IMR-90 (cell line): ENCODE results near the gene FAM184A. TPM values are rescaled to one million over a fixed set of nuclear protein-coding genes. Genes with fewer than 3 reads are reported as not detected.

Experiments
- ATAC-seq: fragments of 200-7000 bp; cut with Tn5 transposase; 2 replicates; pipeline ENCODE4 v1.9.1; 2020; ENCODE audit warnings: low read depth, mild to moderate bottlenecking, moderate library complexity
- BruUV-seq: library from RNA; stranded (reverse); fragments of 400-500 nt; replicated peaks from 2 replicates; lab custom pipeline; 2021; lab: Mats Ljungman, UMichigan
- CTCF ChIA-PET: fragments of 300-600 bp; formaldehyde crosslinking; extraction: SDS; loops from one replicate; lab custom pipeline; 2021; ENCODE audit warnings: antibody characterized with exemption; lab: Yijun Ruan, JAX
- POLR2A ChIA-PET: fragments of 300-600 bp; sonication (Branson Sonifier 250); formaldehyde crosslinking; loops from one replicate; lab custom pipeline; 2022; ENCODE audit warnings: antibody characterized with exemption; ENCODE audit not compliant: unreplicated experiment; lab: Charles Lee
- DNase-seq: peaks from one replicate; pipeline ENCODE4 v3.0.0; 2013
- H2AFZ ChIP-seq: replicated peaks from 2 replicates; pipeline ENCODE3; 2013; ENCODE audit warnings: low read length, mild to moderate bottlenecking; ENCODE audit not compliant: poor library complexity
- H2AK5ac ChIP-seq: 2 replicates; pipeline ENCODE4 v1.6.1; 2013; ENCODE audit warnings: low read depth, low read length, inconsistent platforms
- H2AK9ac ChIP-seq: replicated peaks from 2 replicates; pipeline ENCODE3; 2013; ENCODE audit warnings: mild to moderate bottlenecking, low read depth, low read length, moderate library complexity; ENCODE audit not compliant: poor library complexity
- H2BK120ac ChIP-seq: 2 replicates; pipeline ENCODE4 v1.6.1; 2013; ENCODE audit warnings: low read depth, low read length, inconsistent platforms
- H2BK15ac ChIP-seq: 3 replicates; pipeline ENCODE4 v1.6.1; 2013; ENCODE audit warnings: low read depth, low read length, inconsistent platforms
- H2BK20ac ChIP-seq: 2 replicates; pipeline ENCODE4 v1.6.1; 2013; ENCODE audit warnings: low read depth, mild to moderate bottlenecking, inconsistent platforms, low read length, moderate library complexity
- H2BK5ac ChIP-seq: 2 replicates; pipeline ENCODE4 v1.6.1; 2013; ENCODE audit warnings: mild to moderate bottlenecking, low read depth, low read length, inconsistent platforms; ENCODE audit not compliant: poor library complexity, severe bottlenecking
- H3K14ac ChIP-seq: replicated peaks from 2 replicates; pipeline ENCODE4 v1.6.1; 2013; ENCODE audit warnings: low read depth, low read length, inconsistent platforms
- H3K18ac ChIP-seq: 2 replicates; pipeline ENCODE4 v1.6.1; 2013; ENCODE audit warnings: low read depth, low read length, control low read depth
- H3K23ac ChIP-seq: 2 replicates; pipeline ENCODE4 v1.6.1; 2013; ENCODE audit warnings: low read depth, low read length, inconsistent platforms
- H3K27ac ChIP-seq: 2 replicates; pipeline ENCODE4 v1.5.1; 2013; ENCODE audit warnings: mild to moderate bottlenecking, control low read depth, low read length; ENCODE audit not compliant: insufficient read depth
- H3K27me3 ChIP-seq: 2 replicates; pipeline ENCODE4 v1.6.1; 2013; ENCODE audit warnings: low read length; ENCODE audit not compliant: control insufficient read depth, insufficient read depth
- H3K36me3 ChIP-seq: 2 replicates; pipeline ENCODE4 v1.6.1; 2013; ENCODE audit warnings: low read length, mixed read lengths; ENCODE audit not compliant: control insufficient read depth, insufficient read depth
- H3K4ac ChIP-seq: 2 replicates; pipeline ENCODE4 v1.6.1; 2013; ENCODE audit warnings: low read depth, low read length, inconsistent platforms
- H3K4me1 ChIP-seq: 2 replicates; pipeline ENCODE4 v1.6.1; 2013; ENCODE audit warnings: low read length, mixed read lengths; ENCODE audit not compliant: control insufficient read depth, insufficient read depth
- H3K4me2 ChIP-seq: 2 replicates; pipeline ENCODE4 v1.6.1; 2013; ENCODE audit warnings: low read depth, mild to moderate bottlenecking, control low read depth, low read length, moderate library complexity
- H3K4me3 ChIP-seq: 2 replicates; pipeline ENCODE4 v1.5.1; 2013; ENCODE audit warnings: low read depth, mild to moderate bottlenecking, control low read depth, low read length, moderate library complexity; ENCODE audit not compliant: insufficient read depth
- H3K56ac ChIP-seq: 2 replicates; pipeline ENCODE4 v1.6.1; 2013; ENCODE audit warnings: low read length, inconsistent platforms; ENCODE audit not compliant: insufficient read depth; ENCODE audit errors: extremely low read depth
- H3K79me1 ChIP-seq, 2 experiments: 2 replicates each; pipeline ENCODE4 v1.6.1; 2013; ENCODE audit warnings: low read length in 2 of 2, inconsistent platforms in 1 of 2, low read depth in 1 of 2
- H3K9ac ChIP-seq: 2 replicates; pipeline ENCODE4 v1.6.1; 2013; ENCODE audit warnings: low read depth, low read length, control low read depth
- H3K9me1 ChIP-seq: 2 replicates; pipeline ENCODE4 v1.6.1; 2013; ENCODE audit warnings: low read length, inconsistent platforms; ENCODE audit not compliant: insufficient read depth
- H3K9me3 ChIP-seq: 2 replicates; pipeline ENCODE4 v1.6.1; 2013; ENCODE audit warnings: low read length; ENCODE audit not compliant: control insufficient read depth, insufficient read depth
- H4K20me1 ChIP-seq: 2 replicates; pipeline ENCODE4 v1.6.1; 2013; ENCODE audit warnings: low read length, inconsistent platforms; ENCODE audit not compliant: insufficient read depth
- H4K5ac ChIP-seq: 2 replicates; pipeline ENCODE4 v1.6.1; 2013; ENCODE audit warnings: mild to moderate bottlenecking, low read depth, low read length, control low read depth
- H4K8ac ChIP-seq, 2 experiments: 2 replicates each; pipeline ENCODE4 v1.6.1; 2013; ENCODE audit warnings: low read depth in 2 of 2, low read length in 2 of 2, control low read depth in 1 of 2, inconsistent platforms in 1 of 2
- H4K91ac ChIP-seq: 2 replicates; pipeline ENCODE4 v1.6.1; 2013; ENCODE audit warnings: low read depth, low read length, inconsistent platforms; ENCODE audit not compliant: insufficient read depth
- BHLHE40 ChIP-seq: fragments of 150-350 bp; IDR thresholded peaks from 2 replicates; pipeline ENCODE4 v1.6.1; 2016; ENCODE audit warnings: mild to moderate bottlenecking, low read depth, low read length
- CEBPB ChIP-seq: IDR thresholded peaks from 2 replicates; pipeline ENCODE4 v1.6.1; 2012; ENCODE audit warnings: low read depth, low read length, improper control_type of control experiment
- CHD1 ChIP-seq: IDR thresholded peaks from 2 replicates; pipeline ENCODE4 v1.6.1; 2012; ENCODE audit warnings: low read depth, low read length, improper control_type of control experiment
- ELK1 ChIP-seq: fragments of 150-350 bp; IDR thresholded peaks from 2 replicates; pipeline ENCODE4 v1.6.1; 2016; ENCODE audit warnings: low read depth, mild to moderate bottlenecking, low read length, moderate library complexity, borderline replicate concordance
- FOS ChIP-seq: fragments of 150-350 bp; IDR thresholded peaks from 2 replicates; pipeline ENCODE4 v1.6.1; 2016; ENCODE audit warnings: low read depth, low read length
- MAFK ChIP-seq: IDR thresholded peaks from 2 replicates; pipeline ENCODE4 v1.6.1; 2012; ENCODE audit warnings: low read depth, low read length, improper control_type of control experiment
- MAZ ChIP-seq: IDR thresholded peaks from 2 replicates; pipeline ENCODE4 v1.6.1; 2012; ENCODE audit warnings: low read depth, mild to moderate bottlenecking, low read length, improper control_type of control experiment, moderate library complexity, borderline replicate concordance
- MXI1 ChIP-seq: IDR thresholded peaks from 2 replicates; pipeline ENCODE4 v1.6.1; 2012; ENCODE audit warnings: low read depth, mild to moderate bottlenecking, low read length, moderate library complexity, borderline replicate concordance
- NFE2L2 ChIP-seq: fragments of 150-350 bp; IDR thresholded peaks from 2 replicates; pipeline ENCODE4 v1.6.1; 2016; ENCODE audit warnings: low read depth, mild to moderate bottlenecking, low read length
- POLR2A ChIP-seq: IDR thresholded peaks from 2 replicates; pipeline ENCODE4 v1.6.1; 2012; ENCODE audit warnings: mild to moderate bottlenecking, low read depth, low read length
- RAD21 ChIP-seq: IDR thresholded peaks from 2 replicates; pipeline ENCODE4 v1.6.1; 2012; ENCODE audit warnings: low read length, improper control_type of control experiment
- RCOR1 ChIP-seq: IDR thresholded peaks from 2 replicates; pipeline ENCODE4 v1.6.1; 2012; ENCODE audit warnings: mild to moderate bottlenecking, low read length, improper control_type of control experiment; ENCODE audit not compliant: insufficient replicate concordance
- RFX5 ChIP-seq: IDR thresholded peaks from 2 replicates; pipeline ENCODE4 v1.8.0; 2012; ENCODE audit warnings: low read depth, mild to moderate bottlenecking, low read length, moderate library complexity
- SMC3 ChIP-seq: fragments of 150-350 bp; IDR thresholded peaks from 2 replicates; pipeline ENCODE4 v1.6.1; 2016; ENCODE audit warnings: low read depth, mild to moderate bottlenecking, antibody characterized with exemption, low read length, moderate library complexity
- dilution Hi-C: fragments of 300-500 bp; cut with HindIII; formaldehyde crosslinking; loops from one replicate; pipeline ENCODE4 v1.14.3; 2018; ENCODE audit warnings: low sequenced_read_pairs; ENCODE audit not compliant: unreplicated experiment
- in situ Hi-C: fragments of 300-500 bp; cut with MboI; formaldehyde crosslinking; loops from 3 replicates; pipeline ENCODE4 v1.14.3; 2019; ENCODE audit warnings: low sequenced_read_pairs, inconsistent platforms, mixed read lengths
- intact Hi-C: fragments of 100-400 bp; cut with micrococcal nuclease; formaldehyde crosslinking; loops from 2 replicates; pipeline ENCODE4 v1.10.0; 2022
- polyA plus RNA-seq, 3 experiments: library from polyadenylated mRNA; depleted of rRNA; stranded (reverse); fragments of >200 nt; gene quantifications; 2 replicates each; pipeline ENCODE4 v1.2.3, GENCODE V29; 2012; ENCODE audit warnings: low replicate concordance in 1 of 3
- total RNA-seq: library from RNA; depleted of rRNA; stranded (reverse); fragments of >200 nt; gene quantifications from 2 replicates; pipeline ENCODE4 v1.2.3, GENCODE V29; 2012
- TF ChIP-seq, protein P1 (sequence below): conservative IDR thresholded peaks from 2 replicates; pipeline ENCODE4 v1.5.1; 2012; ENCODE audit warnings: mild to moderate bottlenecking, low read depth, low read length, improper control_type of control experiment
- TF ChIP-seq, protein P2 (sequence below): fragments of 150-350 bp; IDR thresholded peaks from 2 replicates; pipeline ENCODE4 v1.6.1; 2017; ENCODE audit warnings: mild to moderate bottlenecking, antibody characterized with exemption, low read length, low read depth

The FAM184A gene
- total and polyA plus RNA-seq, 2 of the 4 experiments (the other 2 are of a cell fraction), result 0.03 TPM; not detected in 1

- H4K8ac ChIP-seq, result no peak overlapping the region
- H3K4me3 ChIP-seq, result no peak overlapping the region
- no peaks in the 10 kb centered on the region for H3K79me1 ChIP-seq
- no peaks in the 10 kb centered on the region for H3K4me1 ChIP-seq
- CTCF ChIA-PET, result no interaction called here
- H3K4me2 ChIP-seq, result no peak overlapping the region
- no peak overlapping the region for H3K9ac ChIP-seq
- H3K36me3 ChIP-seq, result no peaks in the 10 kb centered on the region
- H2AK5ac ChIP-seq, result no peak overlapping the region
- H3K4ac ChIP-seq, result no peak overlapping the region
- BruUV-seq, result no TSS peak
- no peak overlapping the region for H4K5ac ChIP-seq
- dilution Hi-C loops, result no loop called here
- H4K91ac ChIP-seq, result no peak overlapping the region
- DNase-seq (no peak), ATAC-seq (no peak)
- H2AK9ac ChIP-seq, result no peak overlapping the region
- TF ChIP-seq MXI1, result no peak
- no peak for TF ChIP-seq BHLHE40
- TF ChIP-seq ELK1, result no peak
- no peak for TF ChIP-seq RAD21
- no peak for TF ChIP-seq MAFK
- TF ChIP-seq CHD1, result no peak
- TF ChIP-seq MAZ, result no peak
- TF ChIP-seq RCOR1, result no peak
- TF ChIP-seq NFE2L2, result no peak
- TF ChIP-seq, protein P1, sequence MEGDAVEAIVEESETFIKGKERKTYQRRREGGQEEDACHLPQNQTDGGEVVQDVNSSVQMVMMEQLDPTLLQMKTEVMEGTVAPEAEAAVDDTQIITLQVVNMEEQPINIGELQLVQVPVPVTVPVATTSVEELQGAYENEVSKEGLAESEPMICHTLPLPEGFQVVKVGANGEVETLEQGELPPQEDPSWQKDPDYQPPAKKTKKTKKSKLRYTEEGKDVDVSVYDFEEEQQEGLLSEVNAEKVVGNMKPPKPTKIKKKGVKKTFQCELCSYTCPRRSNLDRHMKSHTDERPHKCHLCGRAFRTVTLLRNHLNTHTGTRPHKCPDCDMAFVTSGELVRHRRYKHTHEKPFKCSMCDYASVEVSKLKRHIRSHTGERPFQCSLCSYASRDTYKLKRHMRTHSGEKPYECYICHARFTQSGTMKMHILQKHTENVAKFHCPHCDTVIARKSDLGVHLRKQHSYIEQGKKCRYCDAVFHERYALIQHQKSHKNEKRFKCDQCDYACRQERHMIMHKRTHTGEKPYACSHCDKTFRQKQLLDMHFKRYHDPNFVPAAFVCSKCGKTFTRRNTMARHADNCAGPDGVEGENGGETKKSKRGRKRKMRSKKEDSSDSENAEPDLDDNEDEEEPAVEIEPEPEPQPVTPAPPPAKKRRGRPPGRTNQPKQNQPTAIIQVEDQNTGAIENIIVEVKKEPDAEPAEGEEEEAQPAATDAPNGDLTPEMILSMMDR, result no peak
- no peak for TF ChIP-seq SMC3
- TF ChIP-seq POLR2A, result no peak
- TF ChIP-seq, protein P2, sequence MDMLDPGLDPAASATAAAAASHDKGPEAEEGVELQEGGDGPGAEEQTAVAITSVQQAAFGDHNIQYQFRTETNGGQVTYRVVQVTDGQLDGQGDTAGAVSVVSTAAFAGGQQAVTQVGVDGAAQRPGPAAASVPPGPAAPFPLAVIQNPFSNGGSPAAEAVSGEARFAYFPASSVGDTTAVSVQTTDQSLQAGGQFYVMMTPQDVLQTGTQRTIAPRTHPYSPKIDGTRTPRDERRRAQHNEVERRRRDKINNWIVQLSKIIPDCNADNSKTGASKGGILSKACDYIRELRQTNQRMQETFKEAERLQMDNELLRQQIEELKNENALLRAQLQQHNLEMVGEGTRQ, result no peak
- no peak for TF ChIP-seq CEBPB
- TF ChIP-seq RFX5, result no peak
- no peak for TF ChIP-seq FOS
- H4K20me1 ChIP-seq, result no peaks in the 10 kb centered on the region
- no peak overlapping the region for H3K14ac ChIP-seq
- H2BK15ac ChIP-seq, result no peak overlapping the region
- intact Hi-C loops, result no loop called here
- in situ Hi-C loops, result no loop called here
- H3K9me1 ChIP-seq, result no peaks in the 10 kb centered on the region
- no peak overlapping the region for H2BK5ac ChIP-seq
- no peak overlapping the region for H3K56ac ChIP-seq
- H3K9me3 ChIP-seq, result no peaks in the 10 kb centered on the region
- POLR2A ChIA-PET, result no interaction called here
- H2BK120ac ChIP-seq, result no peak overlapping the region
- no peaks in the 10 kb centered on the region for H3K27me3 ChIP-seq
- no peak overlapping the region for H3K18ac ChIP-seq
- no peak overlapping the region for H3K27ac ChIP-seq
- H2BK20ac ChIP-seq, result no peak overlapping the region
- no peak overlapping the region for H3K23ac ChIP-seq
- no peak overlapping the region for H2AFZ ChIP-seq
Observed at GRCh38 chr6:119067091-119067490, 11.4 kb downstream of the FAM184A start.
